Measurements from ENCODE around the gene SLC29A1. TPM values are rescaled to one million over a fixed set of nuclear protein-coding genes. Genes with fewer than 3 reads are reported as not detected.
A peak's percentile ranks its signal among the peaks of the same experiment; 100 is the strongest.

Gene SLC29A1
- total and polyA plus RNA-seq, 7 donors, result 4.2 to 195 (median 147) TPM

DNA sequence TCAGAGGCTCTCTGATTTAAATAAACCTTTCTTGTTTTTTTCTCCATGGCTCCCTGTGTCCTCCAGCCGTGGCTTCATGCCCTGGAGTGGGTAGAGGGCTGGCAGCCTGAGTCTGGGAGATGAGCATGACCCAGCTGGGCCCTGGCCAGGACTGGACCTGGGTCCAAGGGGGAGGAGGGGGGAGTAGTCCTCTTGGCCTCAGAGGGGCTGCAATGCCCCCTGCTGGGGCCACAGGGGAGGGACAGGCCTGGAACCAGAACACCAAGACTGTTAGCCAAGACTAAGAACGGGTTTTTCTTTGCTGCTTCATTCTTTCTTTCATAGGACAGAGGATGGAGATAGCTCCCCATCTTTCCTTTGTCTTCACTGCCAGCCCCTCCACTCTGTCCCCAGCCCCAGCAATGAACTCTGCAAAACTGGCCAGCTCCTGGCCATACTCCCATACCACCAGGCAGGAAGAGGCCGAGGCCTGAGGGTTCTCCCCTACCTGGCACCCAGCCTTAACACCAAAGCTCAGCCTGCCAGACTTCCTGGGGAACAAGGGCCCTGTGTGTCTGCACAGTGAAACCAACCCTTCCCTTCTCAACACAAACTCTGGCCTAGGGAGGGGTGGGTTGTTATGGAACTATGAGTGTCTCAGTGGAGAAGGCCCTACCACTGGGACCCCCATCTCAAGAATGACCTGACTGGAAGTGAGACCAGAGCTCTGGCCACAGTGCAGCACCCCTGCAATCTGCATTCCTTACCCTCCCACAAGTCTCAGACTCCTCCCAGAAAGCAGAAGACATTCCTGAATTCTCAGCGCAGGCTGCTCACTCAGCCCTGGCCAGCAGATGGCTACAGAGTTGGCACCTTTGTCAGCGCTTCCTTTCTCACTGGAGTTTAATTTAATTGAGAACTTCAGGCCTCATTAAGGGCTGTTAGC lies 11.0 kb downstream of the SLC29A1 start:
- H3K9me3 ChIP-seq, result no peaks in the 10 kb centered on the region
- no peak for TF ChIP-seq POLR2A (IDR thresholded peaks at IDR 0.05)
- TF ChIP-seq EP300 (IDR thresholded peaks at IDR 0.05), result peak in 2 of 4 donors; percentile 39 to 72
- TF ChIP-seq, protein P1, sequence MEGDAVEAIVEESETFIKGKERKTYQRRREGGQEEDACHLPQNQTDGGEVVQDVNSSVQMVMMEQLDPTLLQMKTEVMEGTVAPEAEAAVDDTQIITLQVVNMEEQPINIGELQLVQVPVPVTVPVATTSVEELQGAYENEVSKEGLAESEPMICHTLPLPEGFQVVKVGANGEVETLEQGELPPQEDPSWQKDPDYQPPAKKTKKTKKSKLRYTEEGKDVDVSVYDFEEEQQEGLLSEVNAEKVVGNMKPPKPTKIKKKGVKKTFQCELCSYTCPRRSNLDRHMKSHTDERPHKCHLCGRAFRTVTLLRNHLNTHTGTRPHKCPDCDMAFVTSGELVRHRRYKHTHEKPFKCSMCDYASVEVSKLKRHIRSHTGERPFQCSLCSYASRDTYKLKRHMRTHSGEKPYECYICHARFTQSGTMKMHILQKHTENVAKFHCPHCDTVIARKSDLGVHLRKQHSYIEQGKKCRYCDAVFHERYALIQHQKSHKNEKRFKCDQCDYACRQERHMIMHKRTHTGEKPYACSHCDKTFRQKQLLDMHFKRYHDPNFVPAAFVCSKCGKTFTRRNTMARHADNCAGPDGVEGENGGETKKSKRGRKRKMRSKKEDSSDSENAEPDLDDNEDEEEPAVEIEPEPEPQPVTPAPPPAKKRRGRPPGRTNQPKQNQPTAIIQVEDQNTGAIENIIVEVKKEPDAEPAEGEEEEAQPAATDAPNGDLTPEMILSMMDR (IDR thresholded peaks at IDR 0.05), result peak; percentile 72 to 81 (median 78)
- TF ChIP-seq POLR2AphosphoS5 (IDR thresholded peaks at IDR 0.05), result peak; percentile 83 to 93 (median 90)
- peak overlapping the region; percentile 94 to 98 (median 97) for H3K27ac ChIP-seq
- WGBS, 2 donors, result 42 to 56% methylated on average over 5 of the region's 5 CpGs
- H3K36me3 ChIP-seq, result peaks cover 24 to 40% (median 32%) of the 10 kb centered on the region in 4 donors
- DNase-seq, result peak; percentile 98
- H3K4me3 ChIP-seq, result no peak overlapping the region
- H3K27me3 ChIP-seq, result no peaks in the 10 kb centered on the region
- peaks cover 0 to 88% (median 85%) of the 10 kb centered on the region in 4 donors for H3K4me1 ChIP-seq
- intact Hi-C loops (cut with DNase I), result loop anchor here (1.0 to 10.0 kb wide), 4 partner anchors 12 to 140 kb away; no protein-coding TSS in a partner anchor

DNA sequence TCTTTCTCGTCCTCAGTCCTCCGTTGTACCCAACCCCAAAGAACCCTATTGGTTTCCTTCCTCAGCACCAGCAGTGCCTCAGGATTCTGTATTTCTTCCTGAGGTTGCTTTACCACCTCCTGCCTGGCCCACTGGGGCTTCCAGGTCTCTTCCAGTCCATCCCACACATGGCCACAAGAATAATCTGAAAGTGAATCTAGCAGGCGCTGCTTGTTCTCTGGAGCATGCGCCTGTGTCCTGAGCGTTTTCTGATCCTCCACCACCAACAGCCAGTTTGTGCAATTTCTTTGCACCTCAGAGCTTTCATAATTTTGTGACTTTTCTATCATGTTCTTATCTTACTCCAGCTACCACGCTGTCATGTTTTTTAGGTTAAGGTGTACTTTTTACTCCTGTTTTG lies 11.9 kb downstream of the SLC29A1 start:
- H3K4me1 ChIP-seq, result peaks cover 0 to 79% (median 76%) of the 10 kb centered on the region in 4 donors
- 73 to 85% methylated on average over 6 of the region's 6 CpGs for WGBS, 2 donors

DNA sequence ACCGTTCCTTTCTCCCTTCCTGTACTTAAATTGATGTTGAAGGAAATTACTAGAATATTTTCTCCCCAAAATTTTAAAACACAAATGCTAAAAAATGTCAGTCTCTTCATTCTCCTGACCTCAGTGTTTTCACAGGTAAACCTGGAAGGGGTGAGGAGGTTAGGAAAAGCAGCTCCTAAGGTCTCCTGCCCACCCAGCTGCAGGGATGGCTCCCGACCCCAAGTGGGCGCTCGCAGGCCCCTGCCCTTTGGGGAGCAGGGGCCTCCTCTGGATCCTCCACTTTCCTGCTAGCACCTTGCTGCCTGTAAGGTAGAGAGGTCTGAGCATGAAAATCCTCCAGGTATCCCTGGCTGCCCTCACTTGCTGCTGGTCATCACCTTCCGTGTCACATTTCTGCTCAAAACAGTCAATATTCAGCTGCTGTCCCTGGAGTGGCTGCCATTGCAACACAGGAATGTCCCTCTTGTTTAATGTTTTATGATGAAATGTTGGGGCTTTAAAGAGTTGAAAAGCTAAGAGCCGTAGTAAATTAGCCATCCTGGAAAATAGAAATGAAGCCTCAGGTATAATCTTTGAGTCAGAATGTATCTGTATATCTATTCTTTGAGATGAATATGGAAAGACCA lies 12.6 kb downstream of the SLC29A1 start:
- Histone ChIP-seq H3K27me3 (no peaks in the 10 kb centered on the region), H3K36me3 (peaks cover 8 to 23% (median 18%) of the 10 kb centered on the region in 4 donors), H3K4me1 (peaks cover 0 to 72% (median 69%) of the 10 kb centered on the region in 4 donors), H3K4me3 (no peak overlapping the region), H3K27ac (peak overlapping the region; percentile 94 to 98 (median 97)), H3K9me3 (no peaks in the 10 kb centered on the region)
- 93 to 94% methylated on average over 6 of the region's 6 CpGs for WGBS, 2 donors
- intact Hi-C loops (cut with DNase I), result loop anchor here (10.0 kb wide), 1 partner anchor 141 kb away; no protein-coding TSS in a partner anchor
- no peak for DNase-seq
- TF ChIP-seq EP300 (IDR thresholded peaks at IDR 0.05) (no peak), POLR2AphosphoS5 (IDR thresholded peaks at IDR 0.05) (no peak), POLR2A (IDR thresholded peaks at IDR 0.05) (no peak)
- TF ChIP-seq, protein P1 (IDR thresholded peaks at IDR 0.05), result no peak

More for the DNA sequence above, 11.9 kb downstream of the SLC29A1 start:
- TF ChIP-seq POLR2AphosphoS5 (IDR thresholded peaks at IDR 0.05) (no peak), POLR2A (IDR thresholded peaks at IDR 0.05) (no peak), EP300 (IDR thresholded peaks at IDR 0.05) (no peak)
- TF ChIP-seq, protein P1 (IDR thresholded peaks at IDR 0.05), result no peak
- peaks cover 15 to 31% (median 23%) of the 10 kb centered on the region in 4 donors for H3K36me3 ChIP-seq
- no peaks in the 10 kb centered on the region for H3K27me3 ChIP-seq
- H3K9me3 ChIP-seq, result no peaks in the 10 kb centered on the region
- peak overlapping the region; percentile 94 to 98 (median 97) for H3K27ac ChIP-seq
- intact Hi-C loops (cut with DNase I), result loop anchor here (10.0 kb wide), 1 partner anchor 140 kb away; no protein-coding TSS in a partner anchor
- no peak overlapping the region for H3K4me3 ChIP-seq
- DNase-seq, result no peak

DNA sequence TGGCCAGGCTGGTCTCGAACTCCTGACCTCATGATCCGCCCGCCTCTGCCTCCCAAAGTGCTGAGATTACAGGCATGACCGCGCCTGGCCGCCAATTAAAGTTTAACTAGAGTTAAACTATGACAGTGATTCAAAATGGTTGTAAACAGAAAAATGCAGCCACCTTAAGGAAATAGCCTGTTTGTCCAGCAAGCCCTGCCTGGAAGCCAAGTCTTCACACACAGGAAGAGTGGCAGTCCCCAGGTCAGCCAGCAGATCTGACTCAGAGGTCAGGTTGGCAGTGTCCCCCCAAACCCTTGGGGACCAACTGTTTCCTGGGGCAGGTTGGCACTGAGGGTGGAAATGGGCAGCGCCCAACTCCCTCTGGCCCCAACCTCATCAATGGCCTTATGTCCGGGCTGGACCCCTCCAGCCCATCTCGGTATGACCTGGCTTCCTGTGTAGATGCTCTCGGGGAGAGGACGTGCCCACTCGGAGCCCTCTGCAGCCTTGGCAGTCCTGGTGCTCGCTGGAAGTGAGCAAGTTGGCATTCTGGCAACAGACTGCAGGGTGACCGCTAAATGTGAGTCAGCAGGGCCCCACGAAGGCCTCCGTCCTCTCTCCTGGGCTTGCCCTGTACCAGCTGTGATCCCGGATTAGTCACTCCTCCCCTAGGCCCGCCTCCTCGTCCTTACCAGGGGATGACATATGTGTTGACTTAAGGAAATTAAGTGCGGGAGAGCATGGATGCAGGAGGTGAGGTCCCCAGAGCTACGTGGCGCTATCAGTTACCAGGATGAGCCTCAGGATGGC lies 13.8 kb downstream of the SLC29A1 start:
- peaks cover 0 to 60% (median 57%) of the 10 kb centered on the region in 4 donors for H3K4me1 ChIP-seq
- H3K9me3 ChIP-seq, result no peaks in the 10 kb centered on the region
- peak overlapping the region; percentile 50 to 67 (median 62) for H3K4me3 ChIP-seq
- H3K27me3 ChIP-seq, result no peaks in the 10 kb centered on the region
- TF ChIP-seq POLR2AphosphoS5 (IDR thresholded peaks at IDR 0.05), result peak in 3 of 4 donors; percentile 31 to 87 (median 61)
- peak in 1 of 4 donors; percentile 25 for TF ChIP-seq EP300 (IDR thresholded peaks at IDR 0.05)
- TF ChIP-seq, protein P1 (IDR thresholded peaks at IDR 0.05), result no peak
- H3K36me3 ChIP-seq, result peaks cover 4 to 11% (median 8%) of the 10 kb centered on the region in 4 donors
- intact Hi-C loops (cut with DNase I), result loop anchor here (10.0 kb wide), 1 partner anchor 142 kb away; no protein-coding TSS in a partner anchor
- DNase-seq, result peak; percentile 97
- H3K27ac ChIP-seq, result peak overlapping the region; percentile 94 to 98 (median 97)
- WGBS, 2 donors, result 6 to 31% methylated on average over 22 of the region's 22 CpGs
